NCI-H128 (cell line): ENCODE results near the gene SLC39A8.
"Not testable (repeated sequence)": the region's sequence is repeated elsewhere in the genome, so short reads cannot be mapped to it uniquely, and the experiment has no call there.

Source experiments
- DNase-seq: peaks from one replicate; lab custom pipeline; 2025; ENCODE audit not compliant: unreplicated experiment; lab: John Stamatoyannopoulos, UW

Gene SLC39A8

DNA sequence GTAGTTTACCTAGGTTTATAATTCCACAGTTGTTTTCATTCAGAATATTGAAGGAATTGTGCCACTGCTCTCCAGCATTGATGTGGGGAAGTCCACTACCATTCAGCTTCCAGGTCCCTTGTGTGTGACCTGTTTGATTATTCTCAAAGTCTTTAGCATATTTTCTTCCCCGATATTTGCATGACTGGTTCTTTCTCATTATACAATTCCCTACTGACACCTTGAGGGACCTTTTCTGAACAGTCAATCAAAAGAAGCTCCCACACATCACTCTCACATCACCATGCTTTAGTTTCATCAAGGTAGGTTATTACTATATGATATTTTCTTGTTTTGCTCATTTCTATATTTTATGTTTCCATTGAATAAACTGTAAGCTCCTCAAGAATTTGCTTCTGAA, 44.1 kb downstream of the SLC39A8 start:
- DNase-seq, result no peak

DNA sequence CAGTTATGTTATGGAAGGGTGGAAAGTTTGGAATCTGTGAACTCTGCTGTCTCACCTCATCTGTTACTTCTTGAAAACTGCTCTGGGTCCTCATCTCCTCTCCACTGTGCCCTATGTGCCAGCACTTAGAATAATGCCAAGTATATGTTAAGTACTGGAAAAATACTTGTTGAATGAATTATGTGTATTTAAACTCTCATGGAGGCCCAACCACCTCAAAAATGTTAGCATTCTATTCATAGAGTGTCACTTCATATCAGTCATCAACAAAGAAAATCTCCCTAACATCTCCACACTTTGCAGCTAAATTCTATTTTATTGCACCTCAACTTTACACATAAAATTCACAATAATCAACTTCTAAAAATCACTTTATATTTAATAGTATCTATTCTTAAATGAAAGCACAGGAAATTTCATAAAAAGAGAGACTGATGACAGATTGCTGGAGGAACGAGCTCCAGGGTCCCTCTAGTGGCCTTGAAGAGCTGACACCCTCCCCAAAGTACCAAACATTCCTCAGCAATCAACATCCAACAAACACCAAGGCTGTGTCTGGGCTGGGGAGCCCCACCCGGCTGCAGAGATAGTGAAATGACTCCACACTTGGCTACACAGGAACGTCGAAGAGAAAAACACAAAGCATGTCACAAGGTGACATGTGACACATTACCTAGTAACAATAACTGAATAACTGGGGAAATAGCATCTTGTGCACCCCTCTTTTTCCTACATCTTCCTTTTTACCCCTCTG, 45.8 kb downstream of the SLC39A8 start:
- DNase-seq, result no peak

DNA sequence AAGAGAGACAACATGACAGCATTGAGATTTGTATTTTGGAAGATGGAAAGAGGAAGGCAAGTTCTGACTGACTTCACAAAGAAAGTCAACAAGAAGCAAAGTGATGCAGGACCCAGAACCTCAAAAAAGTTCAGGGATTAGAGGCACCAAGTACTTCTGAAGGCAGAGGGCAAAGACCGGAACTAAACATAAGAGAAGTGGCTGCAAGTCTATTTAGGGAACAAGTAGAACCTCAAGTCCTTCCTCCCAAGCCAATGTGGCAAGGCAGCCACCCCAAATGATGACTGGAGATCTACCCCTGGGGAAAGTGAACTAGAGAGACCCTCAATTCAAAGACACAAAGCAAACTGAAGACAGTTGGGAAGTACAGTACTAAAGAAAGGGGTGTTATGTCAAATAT, 46.6 kb downstream of the SLC39A8 start:
- DNase-seq, result no peak

DNA sequence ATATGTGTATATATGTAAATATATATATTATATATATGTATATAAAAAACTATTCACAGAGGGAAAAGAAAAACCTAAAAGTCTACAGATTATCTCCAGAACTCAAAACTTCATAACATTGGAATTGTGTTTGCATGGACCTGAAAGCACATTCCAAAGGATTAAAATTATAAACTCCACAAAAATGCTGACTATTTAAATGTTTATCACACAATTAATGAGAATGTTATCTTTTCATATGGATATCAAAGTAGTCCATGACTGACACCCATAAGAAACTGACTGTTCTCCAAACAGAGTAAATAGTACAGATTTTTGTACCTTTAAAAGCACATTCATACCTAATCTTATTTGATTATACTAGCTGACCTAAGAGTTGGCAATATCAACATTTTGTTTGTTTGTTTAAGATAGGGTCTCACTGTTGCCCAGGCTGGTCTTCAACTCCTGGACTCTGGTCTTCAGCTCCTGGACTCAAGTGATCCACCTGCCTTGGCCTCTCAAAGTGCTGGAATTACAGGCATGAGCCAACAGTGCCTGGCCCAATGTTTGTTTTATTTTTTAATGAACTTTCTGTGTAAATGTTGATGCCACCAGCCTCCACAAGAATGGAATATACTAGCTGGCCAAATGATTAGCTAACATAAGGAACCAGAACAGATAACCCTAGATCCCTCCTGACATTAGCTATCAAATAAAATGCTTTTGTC, 50.0 kb downstream of the SLC39A8 start:
- no peak for DNase-seq

DNA sequence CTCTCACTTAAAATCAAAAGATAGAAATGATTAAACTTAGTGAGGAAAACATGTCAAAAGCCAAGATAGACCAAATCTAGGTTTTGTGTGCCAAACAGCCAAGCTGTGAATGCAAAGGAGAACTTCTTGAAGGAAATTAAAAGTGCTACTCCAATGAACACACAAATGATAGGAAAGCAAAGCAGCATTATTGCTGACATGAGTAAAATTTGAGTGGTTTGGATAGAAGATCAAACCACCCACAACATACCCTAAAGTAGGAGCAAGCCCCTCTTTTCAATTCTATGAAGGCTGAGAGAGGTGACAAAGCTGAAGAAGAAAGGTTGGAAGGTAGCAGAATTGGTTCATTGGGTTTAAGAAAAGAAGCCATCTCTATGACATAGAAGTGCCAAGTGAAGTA, 56.8 kb downstream of the SLC39A8 start:
- DNase-seq, result no peak

DNA sequence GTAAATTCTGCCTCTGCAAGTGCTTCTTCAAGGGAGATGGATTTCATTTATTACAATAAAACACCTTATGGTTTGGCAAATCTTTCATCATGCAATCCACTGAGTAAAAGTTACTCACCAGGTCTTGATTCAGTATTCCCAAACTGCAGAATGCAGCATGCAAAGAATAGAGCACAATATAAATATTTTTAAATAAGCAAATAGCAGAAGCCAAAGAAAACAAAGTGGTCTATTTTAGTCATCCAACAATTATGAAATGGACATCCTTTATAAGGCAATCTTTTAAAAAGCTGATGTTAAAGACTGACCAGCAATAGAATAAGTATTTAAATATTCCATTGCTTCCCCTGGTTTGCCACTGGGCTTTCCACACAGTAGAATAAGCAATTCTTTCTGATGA, 59.5 kb downstream of the SLC39A8 start:
- no peak for DNase-seq

DNA sequence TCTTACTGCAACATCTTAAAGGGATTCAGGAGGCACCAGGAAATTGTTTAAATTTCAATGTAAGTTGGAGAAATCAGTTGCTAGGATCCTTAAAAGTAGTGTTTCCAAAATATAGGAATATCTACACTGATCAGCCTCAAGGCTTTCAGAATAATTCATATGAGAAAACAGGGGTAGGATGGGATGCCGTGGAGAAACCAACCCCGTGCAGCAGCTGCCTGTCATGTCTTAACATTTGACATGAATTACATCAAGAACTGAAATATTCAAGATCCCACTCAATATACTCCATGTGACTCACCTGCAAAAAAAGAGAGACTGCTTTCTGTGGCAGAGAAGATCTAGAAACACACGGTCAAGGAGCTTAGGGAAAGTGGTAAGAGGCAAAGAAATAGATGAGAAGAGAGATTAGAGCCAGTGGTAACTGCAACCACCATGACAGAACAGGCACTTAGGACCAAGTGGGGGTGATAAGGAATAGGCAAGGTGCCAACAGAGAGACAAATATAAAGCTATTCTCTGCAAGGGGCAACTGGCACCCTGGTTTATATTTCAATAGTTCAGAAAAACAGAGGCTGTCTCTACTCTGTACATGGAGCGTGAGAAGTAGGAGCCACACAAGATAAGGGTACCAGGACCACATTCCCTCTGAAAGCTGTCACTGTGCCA, 64.0 kb downstream of the SLC39A8 start:
- DNase-seq, result no peak

DNA sequence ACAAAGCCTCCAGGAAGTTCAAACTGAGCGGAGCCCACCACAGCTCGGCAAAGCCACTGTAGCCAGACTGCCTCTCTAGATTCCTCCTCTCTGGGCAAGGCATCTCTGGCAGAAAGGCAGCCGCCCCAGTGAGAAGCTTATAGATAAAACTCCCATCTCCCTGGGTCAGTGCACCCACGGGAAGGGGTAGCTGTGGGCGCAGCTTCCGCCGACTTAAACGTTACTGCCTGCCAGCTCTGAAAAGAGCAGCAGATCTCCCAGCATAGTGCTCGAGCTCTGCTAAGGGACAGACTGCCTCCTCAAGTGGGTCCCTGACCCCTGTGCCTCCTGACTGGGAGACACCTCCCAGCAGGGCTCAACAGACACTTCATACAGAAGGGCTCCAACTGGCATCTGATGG, 72.0 kb downstream of the SLC39A8 start:
- not testable (repeated sequence) for DNase-seq

DNA sequence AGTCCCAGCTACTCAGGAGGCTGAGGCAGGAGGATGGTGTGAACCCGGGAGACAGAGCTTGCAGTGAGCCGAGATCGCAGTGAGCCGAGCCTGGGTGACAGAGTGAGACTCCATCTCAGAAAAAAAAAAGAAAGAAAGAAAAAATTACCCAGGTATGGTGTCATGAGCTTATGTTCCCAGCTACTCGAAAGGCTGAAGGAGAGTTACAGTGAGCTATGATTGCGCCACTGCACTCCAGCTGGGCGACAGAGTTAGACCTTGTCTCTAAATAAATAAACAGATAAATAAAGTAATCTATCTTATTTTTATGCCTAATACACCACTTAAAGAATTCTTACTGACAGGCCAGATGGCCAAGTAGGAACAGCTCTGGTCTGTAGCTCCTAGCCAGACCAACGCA, 73.0 kb downstream of the SLC39A8 start:
- DNase-seq, result no peak

DNA sequence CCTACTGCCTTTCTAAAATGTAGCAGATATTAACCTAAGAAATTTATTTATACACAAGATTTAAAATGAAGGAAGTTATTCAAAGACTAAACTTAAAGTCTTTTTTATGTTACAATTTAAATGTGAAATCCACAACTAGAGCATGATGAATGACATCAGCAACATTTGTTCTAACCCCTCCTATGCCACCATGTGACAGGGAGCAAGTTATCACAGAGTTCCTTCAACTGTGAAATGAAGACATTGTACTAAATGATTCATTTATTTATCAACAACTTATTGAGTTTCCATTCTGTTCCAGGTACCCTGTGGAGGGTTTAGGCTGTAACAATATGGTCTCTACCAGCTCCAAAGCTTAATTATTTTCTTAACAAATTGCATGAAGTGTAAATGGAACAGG, 76.9 kb downstream of the SLC39A8 start:
- DNase-seq, result no peak

DNA sequence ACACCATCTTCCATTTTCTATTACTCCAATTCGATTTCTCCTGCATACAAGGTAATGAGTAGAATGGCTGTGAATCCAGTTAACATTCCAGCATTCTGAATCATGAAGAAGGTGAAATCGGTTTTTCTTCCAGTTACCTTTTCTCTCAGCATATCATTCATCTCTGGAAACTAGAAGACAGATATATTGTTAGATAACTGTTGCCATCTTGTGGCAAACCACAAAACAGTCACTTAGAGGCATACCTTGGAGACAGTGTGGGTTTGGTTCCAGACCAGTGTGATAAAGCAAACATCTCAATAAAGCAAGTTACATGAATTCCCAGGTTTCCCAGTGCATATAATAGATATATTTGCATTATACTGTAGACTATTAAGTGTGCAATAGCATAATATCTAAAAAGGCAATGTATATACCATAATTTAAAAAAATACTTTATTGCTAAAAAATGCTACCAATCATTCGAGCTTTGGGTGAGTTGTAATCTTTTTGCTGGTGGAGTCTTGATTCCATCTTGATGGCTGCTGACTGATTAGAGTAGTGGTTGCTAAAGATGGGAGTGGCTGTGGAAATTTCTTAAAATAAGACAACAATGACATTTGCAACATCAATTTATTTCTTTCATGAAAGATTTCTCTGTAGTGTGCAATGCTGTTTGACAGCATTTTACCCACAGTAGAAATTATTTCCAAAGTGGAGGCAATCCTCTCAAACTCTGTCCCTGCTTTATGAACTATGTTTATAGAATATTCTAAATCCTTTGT, 82.1 kb downstream of the SLC39A8 start:
- peak; percentile 1 for DNase-seq

DNA sequence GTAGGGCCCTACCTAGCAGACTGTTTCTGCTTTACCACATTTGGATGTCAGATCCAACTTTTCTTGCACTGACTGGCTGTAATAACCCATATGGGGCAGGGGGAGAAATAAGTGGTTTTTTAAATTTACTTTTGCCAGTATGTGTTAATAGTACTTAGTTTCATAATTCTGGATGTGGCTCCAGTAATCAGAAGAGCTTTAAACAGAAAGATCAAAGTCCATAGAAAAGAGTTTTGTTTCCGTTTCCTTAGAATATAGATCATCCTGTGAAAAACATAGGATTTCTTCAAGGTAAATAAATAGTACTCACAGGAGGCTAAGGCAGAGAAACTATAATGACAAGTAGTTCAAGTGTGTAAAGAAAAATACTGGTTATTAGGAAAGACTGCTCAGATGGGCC, 85.6 kb downstream of the SLC39A8 start:
- no peak for DNase-seq

DNA sequence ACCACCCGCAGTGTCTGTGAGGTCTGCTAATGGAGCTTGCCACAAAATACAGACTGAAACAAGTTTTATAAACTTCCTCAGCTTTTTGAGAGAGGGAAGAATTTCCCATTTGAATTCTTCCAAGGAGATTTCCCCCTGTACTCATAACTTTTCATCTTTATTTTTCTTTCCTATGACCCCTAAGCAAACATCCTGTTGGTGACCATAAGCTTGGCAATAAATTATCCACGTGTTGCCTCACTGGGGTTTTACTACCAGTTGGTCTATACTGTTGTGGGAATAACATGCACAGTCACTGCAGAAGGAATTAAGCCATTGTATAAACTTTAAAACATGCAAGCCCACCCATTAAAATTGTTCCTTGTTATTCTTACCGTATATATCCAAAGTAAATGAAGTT, 86.2 kb downstream of the SLC39A8 start:
- DNase-seq, result no peak

DNA sequence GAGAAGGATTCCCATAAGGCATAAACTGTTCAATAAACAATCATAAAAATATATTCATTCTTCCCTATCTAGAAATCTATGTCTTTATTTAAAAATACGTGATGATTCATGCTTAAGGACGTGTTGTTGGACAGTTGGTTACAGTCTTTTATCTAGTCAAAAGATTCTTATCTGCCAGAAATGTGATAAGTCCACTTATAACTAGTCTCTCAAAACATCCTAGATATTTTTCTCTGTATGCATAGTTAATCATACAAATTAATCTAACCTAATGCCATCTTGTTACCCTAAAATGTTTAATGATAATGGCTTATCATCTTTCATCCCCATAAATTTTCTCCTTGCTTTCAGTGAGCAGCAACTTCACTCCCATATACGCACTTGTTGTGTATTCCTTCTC, 89.0 kb downstream of the SLC39A8 start:
- no peak for DNase-seq

DNA sequence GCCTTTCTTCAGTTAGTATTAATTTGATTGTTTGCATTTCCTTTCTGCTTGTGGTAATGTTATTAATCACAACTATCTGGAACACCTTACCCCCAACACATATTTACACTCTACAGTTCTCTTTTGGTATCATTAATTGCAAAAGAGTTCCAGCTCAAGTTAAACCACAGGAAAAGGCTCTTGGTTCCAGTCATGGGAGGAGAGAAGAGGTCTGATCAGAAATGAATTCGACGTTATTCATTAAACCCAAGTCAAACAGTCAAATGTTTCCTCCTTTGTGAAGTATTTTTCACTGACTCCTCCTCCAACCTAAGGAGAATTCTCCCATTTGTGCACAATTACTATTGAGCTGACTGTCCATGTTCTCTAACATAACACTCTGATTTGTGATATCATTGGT, 91.4 kb downstream of the SLC39A8 start:
- DNase-seq, result no peak

DNA sequence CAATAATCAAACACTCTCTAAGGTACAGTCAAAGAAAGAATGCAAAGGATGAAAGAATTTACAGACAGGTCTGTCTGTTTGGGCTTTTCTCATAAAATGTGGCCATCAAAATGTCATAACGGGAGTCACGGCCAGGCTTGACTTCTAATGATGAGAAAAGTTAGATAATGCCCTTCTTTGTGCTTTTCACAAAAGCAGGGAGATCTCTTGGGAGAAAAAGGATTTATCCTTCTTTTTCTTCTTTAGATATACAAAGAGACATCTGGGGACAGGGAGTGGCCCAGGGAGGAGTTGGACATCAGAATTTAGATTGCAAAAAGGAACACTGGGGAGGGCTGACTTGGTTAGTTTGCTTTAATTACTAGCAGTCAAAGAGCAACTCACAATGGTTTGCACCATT, 93.1 kb downstream of the SLC39A8 start:
- no peak for DNase-seq

DNA sequence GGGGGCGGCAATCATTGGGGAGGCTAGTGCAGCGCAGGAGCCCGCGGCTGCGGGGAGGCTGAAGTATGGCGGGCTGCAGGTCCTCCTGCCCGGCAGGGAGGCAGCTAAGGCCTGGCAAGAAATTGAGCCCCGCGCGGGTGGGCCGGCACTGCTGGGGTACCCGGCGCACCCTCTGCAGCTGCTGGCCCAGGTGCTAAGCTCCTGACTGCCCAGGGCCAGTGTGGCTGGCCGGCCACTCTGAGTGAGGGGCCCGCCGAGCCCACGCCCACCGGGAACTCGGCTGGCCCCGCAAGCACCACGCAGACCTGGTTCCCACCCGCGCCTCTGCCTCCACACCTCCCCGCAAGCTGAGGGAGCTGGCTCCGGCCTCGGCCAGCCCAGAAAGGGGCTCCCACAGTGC, 94.9 kb downstream of the SLC39A8 start:
- no peak for DNase-seq

DNA sequence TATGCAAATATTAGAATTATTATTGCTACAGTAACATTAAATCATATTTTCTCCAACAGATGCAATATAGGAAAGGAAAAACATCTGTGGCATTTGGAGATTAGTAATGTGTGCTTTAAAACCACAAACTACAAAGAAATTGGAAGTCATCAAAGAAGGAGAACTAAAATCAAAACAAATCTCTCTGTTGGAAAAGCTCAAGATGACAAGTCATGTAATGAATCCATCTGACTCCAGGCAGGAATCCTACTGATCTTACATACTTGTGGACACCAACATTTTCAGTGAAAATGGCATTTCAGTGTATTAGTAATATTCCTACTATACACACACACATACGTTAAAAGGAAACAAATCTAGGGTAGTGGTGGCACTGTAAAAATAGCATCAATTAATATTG, 98.2 kb downstream of the SLC39A8 start:
- no peak for DNase-seq

DNA sequence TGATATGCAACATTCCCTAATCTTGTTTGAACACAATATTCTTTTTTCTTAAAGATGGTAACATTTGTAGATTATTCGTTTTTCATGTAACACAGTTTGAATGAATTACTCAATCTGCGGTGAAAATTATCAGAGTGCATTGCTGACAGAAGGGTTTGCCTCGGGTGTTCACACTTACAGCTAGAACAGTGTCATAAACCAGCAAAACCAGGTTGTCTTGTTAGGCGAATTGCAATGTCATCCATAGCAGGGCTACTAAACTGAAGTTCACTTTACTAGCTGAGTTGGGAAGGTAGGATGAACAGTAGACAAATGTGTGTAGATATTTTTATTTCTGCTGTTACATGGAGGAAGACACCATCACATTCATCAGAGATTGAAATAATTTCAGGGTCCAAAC, 98.9 kb downstream of the SLC39A8 start:
- no peak for DNase-seq

DNA sequence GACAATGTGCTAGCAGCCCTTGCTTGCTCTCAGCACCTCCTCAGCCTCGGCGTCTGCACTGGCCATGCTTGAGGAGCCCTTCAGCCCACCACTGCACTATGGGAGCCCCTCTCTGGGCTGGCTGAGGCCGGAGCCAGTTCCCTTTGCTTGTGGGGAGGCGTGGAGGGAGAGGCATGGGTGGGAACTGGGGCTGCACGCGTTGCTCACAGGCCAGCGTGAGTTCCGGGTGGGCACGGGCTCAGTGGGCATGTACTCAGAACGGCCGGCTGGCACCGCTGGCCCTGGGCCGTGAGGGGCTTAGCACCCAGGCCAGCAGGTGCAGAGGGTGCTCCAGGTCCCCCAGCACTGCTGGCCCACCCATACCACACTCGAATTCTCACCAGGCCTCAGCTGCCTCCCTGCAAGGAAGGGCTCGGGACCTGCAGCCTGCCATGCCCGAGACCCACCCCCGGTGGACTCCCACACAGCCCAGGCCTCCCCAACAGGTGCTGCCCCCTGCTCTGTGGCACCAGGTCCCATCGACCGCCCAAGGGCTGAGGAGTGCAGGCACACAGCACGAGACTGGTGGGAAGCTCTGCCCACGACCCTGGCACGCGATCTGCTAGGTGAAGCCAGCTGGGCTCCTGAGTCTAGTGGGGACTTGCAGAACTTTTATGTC, 100.3 kb downstream of the SLC39A8 start:
- no peak for DNase-seq

DNA sequence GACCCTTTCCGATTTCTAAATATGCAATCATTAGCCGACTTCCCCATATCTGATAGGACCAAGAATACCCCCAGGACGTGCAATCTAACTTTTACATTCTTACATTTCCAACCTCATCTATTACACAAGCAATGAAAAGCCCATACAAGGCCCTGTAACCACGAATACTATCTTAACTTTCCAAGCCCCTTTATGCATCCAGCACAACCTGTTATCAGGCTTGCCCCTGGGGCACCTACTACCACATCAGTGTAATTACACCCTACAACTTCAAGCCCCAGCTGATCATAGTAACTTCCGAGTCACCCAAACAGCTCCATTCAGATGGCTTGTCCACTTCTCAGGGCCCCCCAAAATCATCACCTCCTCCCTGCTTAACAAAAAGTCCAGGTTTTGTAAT, 102.0 kb downstream of the SLC39A8 start:
- DNase-seq, result not testable (repeated sequence)
